DOHH2 (cell line): ENCODE measurements around the gene HADHA.

ENCODE experiments used
- H3F3A ChIP-seq: fragments of 200-600 bp; sonication (generic), shearing (Covaris generic); 2 replicates; pipeline ENCODE4 v1.6.0; 2016; ENCODE audit warnings: antibody characterized with exemption, mild to moderate bottlenecking; ENCODE audit not compliant: control insufficient read depth, insufficient read depth
- H3K27ac ChIP-seq: fragments of 200-600 bp; sonication (generic); 2 replicates; pipeline ENCODE4 v1.5.1; 2014; ENCODE audit warnings: low read depth, mild to moderate bottlenecking, low read length, moderate library complexity
- H3K27me3 ChIP-seq: fragments of 200-600 bp; sonication (generic); 2 replicates; pipeline ENCODE4 v1.6.1; 2014; ENCODE audit warnings: mild to moderate bottlenecking, low read length, mixed read lengths; ENCODE audit not compliant: control insufficient read depth
- H3K36me3 ChIP-seq: fragments of 200-600 bp; sonication (generic); 2 replicates; pipeline ENCODE4 v1.6.1; 2014; ENCODE audit warnings: mild to moderate bottlenecking, low read length, moderate library complexity, mixed read lengths; ENCODE audit not compliant: control insufficient read depth
- H3K4me1 ChIP-seq: fragments of 200-600 bp; sonication (generic); 2 replicates; pipeline ENCODE4 v1.6.1; 2014; ENCODE audit warnings: mild to moderate bottlenecking, low read length, mixed read lengths; ENCODE audit not compliant: control insufficient read depth
- H3K4me2 ChIP-seq: fragments of 200-600 bp; sonication (generic); 2 replicates; pipeline ENCODE4 v1.6.0; 2014; ENCODE audit warnings: mild to moderate bottlenecking, low read length, moderate library complexity
- H3K4me3 ChIP-seq: fragments of 200-600 bp; sonication (generic); 2 replicates; pipeline ENCODE4 v1.5.1; 2014; ENCODE audit warnings: mild to moderate bottlenecking, low read length, mixed read lengths
- H3K79me2 ChIP-seq: fragments of 200-600 bp; sonication (generic); 2 replicates; pipeline ENCODE4 v1.6.1; 2014; ENCODE audit warnings: mild to moderate bottlenecking, low read length, mixed read lengths; ENCODE audit not compliant: control insufficient read depth
- H3K9me2 ChIP-seq: fragments of 200-600 bp; sonication (generic); replicated peaks from 2 replicates; pipeline ENCODE4 v1.6.1; 2014; ENCODE audit warnings: mild to moderate bottlenecking, low read length, mixed read lengths; ENCODE audit not compliant: control insufficient read depth
- H3K9me3 ChIP-seq: fragments of 200-600 bp; sonication (generic); 2 replicates; pipeline ENCODE4 v1.6.1; 2014; ENCODE audit warnings: antibody characterized with exemption, low read length, mixed read lengths; ENCODE audit not compliant: control insufficient read depth, insufficient read depth
- H4K20me1 ChIP-seq: fragments of 200-600 bp; sonication (generic); 2 replicates; pipeline ENCODE4 v1.6.0; 2014; ENCODE audit warnings: low read depth, mild to moderate bottlenecking, antibody characterized with exemption, low read length, moderate library complexity; ENCODE audit not compliant: control insufficient read depth, insufficient read depth
- CTCF ChIP-seq: fragments of 200-600 bp; sonication (generic); IDR thresholded peaks from one replicate; pipeline ENCODE4 v1.5.1; 2014; ENCODE audit warnings: antibody characterized with exemption, mild to moderate bottlenecking, low read depth, low read length; ENCODE audit not compliant: poor library complexity, severe bottlenecking
- EZH2phosphoT487 ChIP-seq: fragments of 200-600 bp; sonication (generic); IDR thresholded peaks from 2 replicates; pipeline ENCODE4 v1.6.1; 2017; ENCODE audit warnings: borderline replicate concordance, mild to moderate bottlenecking, antibody characterized with exemption, low read length, moderate library complexity, mixed read lengths

HADHA gene

GRCh38 chr2:26197516-26197915 is 46.9 kb downstream of the HADHA start:
- peaks cover 79% of the 10 kb centered on the region for H3K36me3 ChIP-seq
- H3K4me3 ChIP-seq = no peak overlapping the region
- TF ChIP-seq EZH2phosphoT487 (no peak), CTCF (no peak)
- H3K9me3 ChIP-seq = no peaks in the 10 kb centered on the region
- no peaks in the 10 kb centered on the region for H3K27me3 ChIP-seq
- H3F3A ChIP-seq = no peaks in the 10 kb centered on the region
- H3K4me1 ChIP-seq = peaks cover 13% of the 10 kb centered on the region
- no peaks in the 10 kb centered on the region for H3K79me2 ChIP-seq
- no peaks in the 10 kb centered on the region for H4K20me1 ChIP-seq
- no peaks in the 10 kb centered on the region for H3K9me2 ChIP-seq
- no peak overlapping the region for H3K27ac ChIP-seq
- H3K4me2 ChIP-seq = no peak overlapping the region

- Histone ChIP-seq H3F3A (no peaks in the 10 kb centered on the region), H3K79me2 (no peaks in the 10 kb centered on the region), H4K20me1 (no peaks in the 10 kb centered on the region), H3K4me1 (peaks cover 13% of the 10 kb centered on the region), H3K4me2 (no peak overlapping the region), H3K27me3 (no peaks in the 10 kb centered on the region), H3K9me2 (no peaks in the 10 kb centered on the region), H3K9me3 (no peaks in the 10 kb centered on the region), H3K36me3 (peaks cover 74% of the 10 kb centered on the region), H3K4me3 (no peak overlapping the region), H3K27ac (no peak overlapping the region)
- TF ChIP-seq CTCF = no peak
- TF ChIP-seq EZH2phosphoT487 = no peak
These were observed 47.6 kb downstream of the HADHA start for GRCh38 chr2:26196683-26197418.

GRCh38 chr2:26195040-26195984 is 49.1 kb downstream of the HADHA start:
- no peak overlapping the region for H3K4me2 ChIP-seq
- H3K27me3 ChIP-seq = no peaks in the 10 kb centered on the region
- no peak overlapping the region for H3K27ac ChIP-seq
- H4K20me1 ChIP-seq = no peaks in the 10 kb centered on the region
- H3K79me2 ChIP-seq = no peaks in the 10 kb centered on the region
- no peak overlapping the region for H3K4me3 ChIP-seq
- H3F3A ChIP-seq = no peaks in the 10 kb centered on the region
- H3K9me2 ChIP-seq = no peaks in the 10 kb centered on the region
- H3K4me1 ChIP-seq = peaks cover 13% of the 10 kb centered on the region
- no peak for TF ChIP-seq EZH2phosphoT487
- TF ChIP-seq CTCF = no peak
- H3K9me3 ChIP-seq = no peaks in the 10 kb centered on the region
- peaks cover 75% of the 10 kb centered on the region for H3K36me3 ChIP-seq
